Femur (tissue), 1 donor: Measurements from ENCODE around the gene UFD1.
"Not testable (repeated sequence)": the region's sequence is repeated elsewhere in the genome, so short reads cannot be mapped to it uniquely, and the experiment has no call there.

ENCODE experiments used
- DNase-seq: peaks from one replicate; pipeline ENCODE4 v3.0.0-alpha.2; 2017

UFD1 gene

GRCh38 chr22:19446603-19447329 lies 32.2 kb downstream of the UFD1 start:
- peak; percentile 32 for DNase-seq

GRCh38 chr22:19445279-19445982 lies 33.6 kb downstream of the UFD1 start:
- DNase-seq = not testable (repeated sequence)

GRCh38 chr22:19443544-19444211 lies 35.3 kb downstream of the UFD1 start:
- no peak for DNase-seq

GRCh38 chr22:19442166-19442565 lies 36.8 kb downstream of the UFD1 start:
- DNase-seq = no peak

- DNase-seq = no peak
Measured at GRCh38 chr22:19440411-19441195, 38.4 kb downstream of the UFD1 start.

GRCh38 chr22:19438298-19438697 lies 40.7 kb downstream of the UFD1 start:
- DNase-seq = no peak

- not testable (repeated sequence) for DNase-seq
Measured at GRCh38 chr22:19436444-19437161, 42.4 kb downstream of the UFD1 start.

- no peak for DNase-seq
Measured at GRCh38 chr22:19434829-19435580, 44.0 kb downstream of the UFD1 start.

- no peak for DNase-seq
Measured at GRCh38 chr22:19434401-19434800, 44.6 kb downstream of the UFD1 start.

- DNase-seq = peak; percentile 97
Measured at GRCh38 chr22:19432133-19432851, 46.7 kb downstream of the UFD1 start, which contains the start of gene MRPL40. MRPL40 (plus strand) TSS chr22:19432545; CDS start chr22:19432555, 10 bp downstream.

- DNase-seq = peak; percentile 87
Measured at GRCh38 chr22:19431649-19432132, 47.3 kb downstream of the UFD1 start, which contains the start of gene HIRA. HIRA (minus strand) TSS chr22:19431733; CDS start chr22:19431476, 257 bp downstream.

GRCh38 chr22:19430890-19431541 lies 48.0 kb downstream of the UFD1 start:
- peak; percentile 46 for DNase-seq

- DNase-seq = peak; percentile 58
Measured at GRCh38 chr22:19429950-19430889, 48.8 kb downstream of the UFD1 start.

GRCh38 chr22:19424186-19424500 lies 54.9 kb downstream of the UFD1 start:
- no peak for DNase-seq

- no peak for DNase-seq
Measured at GRCh38 chr22:19422440-19423301, 56.3 kb downstream of the UFD1 start.

- no peak for DNase-seq
Measured at GRCh38 chr22:19420321-19420720, 58.7 kb downstream of the UFD1 start.

- no peak for DNase-seq
Measured at GRCh38 chr22:19419464-19420178, 59.4 kb downstream of the UFD1 start.
